ENCODE data around the gene NOP10.

GRCh38 chr15:34339946-34340345 lies 3.0 kb downstream of the NOP10 start:
- TF ChIP-seq POLR2AphosphoS5 (IDR thresholded peaks at IDR 0.05; ENCODE audit: low read depth, low read length), result no peak
- no peak for TF ChIP-seq REST (IDR thresholded peaks at IDR 0.05; ENCODE audit: insufficient read depth in 1 of 2, low read depth in 2 of 2, low read length in 2 of 2)
